H9 (cell line): ENCODE results near the gene IER3. TPM values are rescaled to one million over a fixed set of nuclear protein-coding genes. Genes with fewer than 3 reads are reported as not detected.
"Not testable (repeated sequence)": the region's sequence is repeated elsewhere in the genome, so short reads cannot be mapped to it uniquely, and the experiment has no call there.

Experiments used
- DNase-seq: peaks from one replicate; pipeline ENCODE4 v3.0.0-alpha.2; 2017
- H2AFZ ChIP-seq: one replicate; pipeline ENCODE4 v1.6.1; 2013; ENCODE audit warnings: mild to moderate bottlenecking, low read length, control low read depth, moderate library complexity
- H2AK5ac ChIP-seq: 2 replicates; pipeline ENCODE4 v1.6.1; 2013; ENCODE audit warnings: low read length, control low read depth, mixed read lengths; ENCODE audit not compliant: insufficient read length
- H2BK120ac ChIP-seq: one replicate; pipeline ENCODE4 v1.6.1; 2013; ENCODE audit warnings: low read depth, mild to moderate bottlenecking, low read length, control low read depth, inconsistent platforms; ENCODE audit not compliant: poor library complexity, severe bottlenecking
- H2BK12ac ChIP-seq: 2 replicates; pipeline ENCODE4 v1.6.1; 2013; ENCODE audit warnings: low read length, control low read depth, mixed read lengths, low read depth; ENCODE audit not compliant: insufficient read length
- H2BK15ac ChIP-seq: 2 replicates; pipeline ENCODE4 v1.6.1; 2013; ENCODE audit warnings: low read depth, low read length, control low read depth
- H2BK20ac ChIP-seq: one replicate; pipeline ENCODE4 v1.6.1; 2013; ENCODE audit warnings: low read depth, mild to moderate bottlenecking, low read length, control low read depth, inconsistent platforms; ENCODE audit not compliant: poor library complexity, severe bottlenecking
- H2BK5ac ChIP-seq: 2 replicates; pipeline ENCODE4 v1.6.1; 2013; ENCODE audit warnings: low read length, control low read depth, mixed read lengths; ENCODE audit not compliant: insufficient read length
- H3K14ac ChIP-seq: 2 replicates; pipeline ENCODE4 v1.6.1; 2013; ENCODE audit warnings: low read length, control low read depth; ENCODE audit not compliant: insufficient read depth
- H3K18ac ChIP-seq: 2 replicates; pipeline ENCODE4 v1.6.1; 2013; ENCODE audit warnings: low read depth, mild to moderate bottlenecking, mixed read lengths, low read length, control low read depth; ENCODE audit not compliant: insufficient read length
- H3K23ac ChIP-seq: 2 replicates; pipeline ENCODE4 v1.6.1; 2013; ENCODE audit warnings: low read length, control low read depth, mixed read lengths, low read depth; ENCODE audit not compliant: insufficient read length
- H3K23me2 ChIP-seq: 2 replicates; pipeline ENCODE4 v1.6.1; 2013; ENCODE audit warnings: low read depth, mild to moderate bottlenecking, mixed read lengths, low read length, control low read depth; ENCODE audit not compliant: insufficient read length, poor library complexity, severe bottlenecking
- H3K27ac ChIP-seq: 2 replicates; pipeline ENCODE4 v1.5.1; 2013; ENCODE audit warnings: low read length, control low read depth, mixed read lengths, low read depth; ENCODE audit not compliant: insufficient read length
- H3K27me3 ChIP-seq: 2 replicates; pipeline ENCODE4 v1.6.1; 2013; ENCODE audit warnings: low read length, control low read depth, inconsistent platforms; ENCODE audit not compliant: insufficient read depth
- H3K4ac ChIP-seq: 2 replicates; pipeline ENCODE4 v1.6.1; 2013; ENCODE audit warnings: low read depth, mild to moderate bottlenecking, control low read depth, inconsistent platforms, low read length, moderate library complexity
- H3K4me1 ChIP-seq: 2 replicates; pipeline ENCODE4 v1.6.1; 2013; ENCODE audit warnings: low read length, control low read depth, inconsistent platforms; ENCODE audit not compliant: insufficient read depth
- H3K4me2 ChIP-seq: 2 replicates; pipeline ENCODE4 v1.6.1; 2013; ENCODE audit warnings: low read length, control low read depth, mixed read lengths; ENCODE audit not compliant: insufficient read length, insufficient read depth
- H3K56ac ChIP-seq: 2 replicates; pipeline ENCODE4 v1.6.1; 2013; ENCODE audit warnings: low read depth, mild to moderate bottlenecking, mixed read lengths, low read length, control low read depth; ENCODE audit not compliant: insufficient read length
- H3K79me1 ChIP-seq: 2 replicates; pipeline ENCODE4 v1.6.1; 2013; ENCODE audit warnings: low read depth, mild to moderate bottlenecking, moderate library complexity, low read length, control low read depth, inconsistent platforms; ENCODE audit not compliant: insufficient read depth, poor library complexity, severe bottlenecking
- H3K79me2 ChIP-seq: 2 replicates; pipeline ENCODE4 v1.6.1; 2013; ENCODE audit warnings: low read length, control low read depth, inconsistent platforms; ENCODE audit not compliant: insufficient read depth
- H3K9ac ChIP-seq: 2 replicates; pipeline ENCODE4 v1.6.1; 2013; ENCODE audit warnings: low read length, control low read depth, mixed read lengths; ENCODE audit not compliant: insufficient read length; ENCODE audit errors: extremely low read depth
- H3K9me3 ChIP-seq: one replicate; pipeline ENCODE4 v1.6.1; 2013; ENCODE audit warnings: low read depth, low read length, inconsistent platforms; ENCODE audit not compliant: control insufficient read depth
- H3T11ph ChIP-seq: one replicate; pipeline ENCODE4 v1.6.1; 2013; ENCODE audit warnings: mild to moderate bottlenecking, low read length, control low read depth, inconsistent platforms
- H4K20me1 ChIP-seq: one replicate; pipeline ENCODE4 v1.6.1; 2013; ENCODE audit not compliant: control insufficient read depth, insufficient read length, insufficient read depth
- H4K5ac ChIP-seq: 2 replicates; pipeline ENCODE4 v1.6.1; 2013; ENCODE audit warnings: low read depth, mild to moderate bottlenecking, mixed read lengths, low read length, control low read depth; ENCODE audit not compliant: insufficient read length
- H4K8ac ChIP-seq: replicated peaks from 2 replicates; pipeline ENCODE4 v1.6.1; 2013; ENCODE audit warnings: low read length, control low read depth, mixed read lengths, low read depth; ENCODE audit not compliant: insufficient read length
- H4K91ac ChIP-seq: 2 replicates; pipeline ENCODE4 v1.6.1; 2013; ENCODE audit warnings: low read depth, mild to moderate bottlenecking, moderate library complexity, mixed read lengths, low read length, control low read depth; ENCODE audit not compliant: insufficient read length
- H3K27ac Mint-ChIP-seq, 3 experiments: 2 replicates in 2 of 3; 3 replicates in 1 of 3; pipeline ENCODE4 v1.8.0; 2020 to 2021; ENCODE audit warnings: mixed read lengths in 3 of 3, mild to moderate bottlenecking in 1 of 3, moderate library complexity in 1 of 3
- H3K27me3 Mint-ChIP-seq: 2 replicates; pipeline ENCODE4 v1.8.0; 2021; ENCODE audit warnings: low read depth, mild to moderate bottlenecking, moderate library complexity, mixed read lengths
- H3K36me3 Mint-ChIP-seq, 3 experiments: 2 replicates in 2 of 3; 3 replicates in 1 of 3; pipeline ENCODE4 v1.8.0; 2020 to 2021; ENCODE audit warnings: low read depth in 3 of 3, mixed read lengths in 3 of 3; ENCODE audit not compliant: insufficient read depth in 1 of 3
- H3K4me1 Mint-ChIP-seq, 2 experiments: 2 replicates each; pipeline ENCODE4 v1.8.0; 2020; ENCODE audit warnings: mixed read lengths in 2 of 2
- H3K4me3 Mint-ChIP-seq, 2 experiments: 2 replicates in 1 of 2; 3 replicates in 1 of 2; pipeline ENCODE4 v1.8.0; 2020 to 2021; ENCODE audit warnings: mild to moderate bottlenecking in 2 of 2, mixed read lengths in 2 of 2, moderate library complexity in 1 of 2
- H3K9me3 Mint-ChIP-seq, 2 experiments: 2 replicates in 1 of 2; 3 replicates in 1 of 2; pipeline ENCODE4 v1.8.0; 2020; ENCODE audit warnings: mild to moderate bottlenecking in 2 of 2, mixed read lengths in 2 of 2, moderate library complexity in 1 of 2
- WGBS: extraction: QIAGEN DNeasy Blood & Tissue Kit; methylation state at CpG from one replicate; pipeline ENCODE4 v1.1.7; 2013; ENCODE audit warnings: missing lambda C conversion rate, low lambda C conversion rate, mixed read lengths; ENCODE audit not compliant: insufficient read length; ENCODE audit errors: extremely low coverage; 5-methylcytosine and 5-hydroxymethylcytosine counted together
- total RNA-seq: library from RNA; stranded (reverse); gene quantifications from 2 replicates; pipeline ENCODE4 v1.2.1, GENCODE V29; 2021
- TF ChIP-seq, protein P1 (sequence below): fragments of 200-600 bp; sonication (generic); conservative IDR thresholded peaks from 3 replicates; pipeline ENCODE4 v1.8.0; 2021; ENCODE audit warnings: antibody characterized with exemption, mild to moderate bottlenecking

The IER3 gene
- total RNA-seq, 1 experiment from 2014 or later: 43.5 TPM

DNA sequence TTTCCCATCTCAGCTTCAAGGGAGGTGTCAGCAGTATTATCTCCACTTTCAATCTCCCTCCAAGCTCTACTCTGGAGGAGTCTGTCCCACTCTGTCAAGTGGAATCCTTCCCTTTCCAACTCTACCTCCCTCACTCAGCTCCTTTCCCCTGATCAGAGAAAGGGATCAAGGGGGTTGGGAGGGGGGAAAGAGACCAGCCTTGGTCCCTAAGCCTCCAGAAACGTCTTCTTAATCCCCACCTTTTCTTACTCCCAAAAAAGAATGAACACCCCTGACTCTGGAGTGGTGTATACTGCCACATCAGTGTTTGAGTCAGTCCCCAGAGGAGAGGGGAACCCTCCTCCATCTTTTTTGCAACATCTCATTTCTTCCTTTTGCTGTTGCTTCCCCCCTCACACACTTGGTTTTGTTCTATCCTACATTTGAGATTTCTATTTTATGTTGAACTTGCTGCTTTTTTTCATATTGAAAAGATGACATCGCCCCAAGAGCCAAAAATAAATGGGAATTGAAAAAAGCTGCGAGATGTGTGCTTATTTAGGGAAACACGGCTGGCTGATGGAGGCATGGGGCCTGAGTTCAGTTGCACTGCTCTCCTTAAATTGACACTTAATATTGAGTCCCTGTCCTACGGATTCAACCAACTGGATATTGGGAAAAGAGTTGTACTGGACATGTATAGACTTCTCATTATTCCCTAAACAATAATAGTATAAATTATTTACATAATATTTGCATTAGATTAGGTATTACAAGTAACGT is 19.3 kb downstream of the IER3 start:
- no peaks in the 10 kb centered on the region for H4K20me1 ChIP-seq
- H3K27ac Mint-ChIP-seq: peak overlapping the region; percentile 10 to 89 (median 73); a peak in 4 of 7 replicates
- no peak overlapping the region for H3K27ac ChIP-seq

DNA sequence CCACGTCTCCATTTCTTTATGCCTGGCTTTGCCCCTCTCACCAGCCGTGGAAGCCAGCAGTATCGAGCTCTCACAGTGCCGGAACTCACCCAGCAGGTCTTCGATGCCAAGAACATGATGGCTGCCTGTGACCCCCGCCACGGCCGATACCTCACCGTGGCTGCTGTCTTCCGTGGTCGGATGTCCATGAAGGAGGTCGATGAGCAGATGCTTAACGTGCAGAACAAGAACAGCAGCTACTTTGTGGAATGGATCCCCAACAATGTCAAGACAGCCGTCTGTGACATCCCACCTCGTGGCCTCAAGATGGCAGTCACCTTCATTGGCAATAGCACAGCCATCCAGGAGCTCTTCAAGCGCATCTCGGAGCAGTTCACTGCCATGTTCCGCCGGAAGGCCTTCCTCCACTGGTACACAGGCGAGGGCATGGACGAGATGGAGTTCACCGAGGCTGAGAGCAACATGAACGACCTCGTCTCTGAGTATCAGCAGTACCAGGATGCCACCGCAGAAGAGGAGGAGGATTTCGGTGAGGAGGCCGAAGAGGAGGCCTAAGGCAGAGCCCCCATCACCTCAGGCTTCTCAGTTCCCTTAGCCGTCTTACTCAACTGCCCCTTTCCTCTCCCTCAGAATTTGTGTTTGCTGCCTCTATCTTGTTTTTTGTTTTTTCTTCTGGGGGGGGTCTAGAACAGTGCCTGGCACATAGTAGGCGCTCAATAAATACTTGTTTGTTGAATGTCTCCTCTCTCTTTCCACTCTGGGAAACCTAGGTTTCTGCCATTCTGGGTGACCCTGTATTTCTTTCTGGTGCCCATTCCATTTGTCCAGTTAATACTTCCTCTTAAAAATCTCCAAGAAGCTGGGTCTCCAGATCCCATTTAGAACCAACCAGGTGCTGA is 20.3 kb downstream of the IER3 start:
- not testable (repeated sequence) for H3K23me2 ChIP-seq, H2BK15ac ChIP-seq, H3K56ac ChIP-seq, H3K27ac ChIP-seq, H2AK5ac ChIP-seq, H2BK5ac ChIP-seq, H3K9me3 Mint-ChIP-seq, H3K79me1 ChIP-seq, H4K8ac ChIP-seq, H3T11ph ChIP-seq, H4K91ac ChIP-seq, H2AFZ ChIP-seq, H2BK12ac ChIP-seq, H3K4me2 ChIP-seq, H4K20me1 ChIP-seq, H3K14ac ChIP-seq, H3K27me3 ChIP-seq, H3K23ac ChIP-seq, H3K9me3 ChIP-seq, H3K9ac ChIP-seq, H3K4ac ChIP-seq, H3K18ac ChIP-seq, H3K4me1 ChIP-seq, H4K5ac ChIP-seq, DNase-seq, H2BK120ac ChIP-seq, H2BK20ac ChIP-seq, H3K27me3 Mint-ChIP-seq
- peak overlapping the region; percentile 64 to 98 for H3K4me3 Mint-ChIP-seq
- peak overlapping the region; percentile 82 to 93 (median 90); a peak in 6 of 7 replicates for H3K27ac Mint-ChIP-seq
- no CpG with 5 or more reads among the region's 29 CpGs for WGBS
- H3K79me2 ChIP-seq: peaks cover 11% of the 10 kb centered on the region; the same call in 1 of the 2 replicates
- H3K4me1 Mint-ChIP-seq: peaks cover 26 to 36% of the 10 kb centered on the region in 2 experiments
- peaks cover 45 to 73% (median 58%) of the 10 kb centered on the region in 3 experiments for H3K36me3 Mint-ChIP-seq

More for the DNA sequence above, 19.3 kb downstream of the IER3 start:
- TF ChIP-seq, protein P1, sequence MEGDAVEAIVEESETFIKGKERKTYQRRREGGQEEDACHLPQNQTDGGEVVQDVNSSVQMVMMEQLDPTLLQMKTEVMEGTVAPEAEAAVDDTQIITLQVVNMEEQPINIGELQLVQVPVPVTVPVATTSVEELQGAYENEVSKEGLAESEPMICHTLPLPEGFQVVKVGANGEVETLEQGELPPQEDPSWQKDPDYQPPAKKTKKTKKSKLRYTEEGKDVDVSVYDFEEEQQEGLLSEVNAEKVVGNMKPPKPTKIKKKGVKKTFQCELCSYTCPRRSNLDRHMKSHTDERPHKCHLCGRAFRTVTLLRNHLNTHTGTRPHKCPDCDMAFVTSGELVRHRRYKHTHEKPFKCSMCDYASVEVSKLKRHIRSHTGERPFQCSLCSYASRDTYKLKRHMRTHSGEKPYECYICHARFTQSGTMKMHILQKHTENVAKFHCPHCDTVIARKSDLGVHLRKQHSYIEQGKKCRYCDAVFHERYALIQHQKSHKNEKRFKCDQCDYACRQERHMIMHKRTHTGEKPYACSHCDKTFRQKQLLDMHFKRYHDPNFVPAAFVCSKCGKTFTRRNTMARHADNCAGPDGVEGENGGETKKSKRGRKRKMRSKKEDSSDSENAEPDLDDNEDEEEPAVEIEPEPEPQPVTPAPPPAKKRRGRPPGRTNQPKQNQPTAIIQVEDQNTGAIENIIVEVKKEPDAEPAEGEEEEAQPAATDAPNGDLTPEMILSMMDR: no peak
- H3K9me3 ChIP-seq: no peaks in the 10 kb centered on the region
- DNase-seq: no peak
- no peak overlapping the region for H3T11ph ChIP-seq
- no peak overlapping the region for H4K91ac ChIP-seq
- H2BK15ac ChIP-seq: no peak overlapping the region
- no peak overlapping the region for H2BK120ac ChIP-seq
- H3K56ac ChIP-seq: no peak overlapping the region
- H2AFZ ChIP-seq: no peak overlapping the region
- Mint-ChIP-seq H3K4me3 (peak overlapping the region; percentile 16 to 39; a peak in 3 of 5 replicates), H3K9me3 (peaks cover 3 to 5% of the 10 kb centered on the region in 2 experiments; a peak in 3 of 5 replicates), H3K36me3 (peaks cover 48 to 83% (median 62%) of the 10 kb centered on the region in 3 experiments), H3K27me3 (peaks cover 8% of the 10 kb centered on the region; the same call in 1 of the 2 replicates), H3K4me1 (peaks cover 21 to 31% of the 10 kb centered on the region in 2 experiments)
- no peaks in the 10 kb centered on the region for H3K27me3 ChIP-seq
- H3K14ac ChIP-seq: no peak overlapping the region
- no peak overlapping the region for H2BK20ac ChIP-seq
- no peaks in the 10 kb centered on the region for H3K79me1 ChIP-seq
- H3K79me2 ChIP-seq: peaks cover 11% of the 10 kb centered on the region; the same call in 1 of the 2 replicates
- H4K5ac ChIP-seq: no peak overlapping the region
- no peaks in the 10 kb centered on the region for H3K4me1 ChIP-seq
- no peak overlapping the region for H4K8ac ChIP-seq
- no peak overlapping the region for H2BK12ac ChIP-seq
- H3K4ac ChIP-seq: no peak overlapping the region
- H3K23ac ChIP-seq: no peak overlapping the region
- H3K9ac ChIP-seq: no peak overlapping the region
- peaks cover 3% of the 10 kb centered on the region for H3K23me2 ChIP-seq
- no peak overlapping the region for H2AK5ac ChIP-seq
- no CpG with 5 or more reads among the region's 6 CpGs for WGBS
- no peak overlapping the region for H3K4me2 ChIP-seq
- H2BK5ac ChIP-seq: no peak overlapping the region
- H3K18ac ChIP-seq: no peak overlapping the region
